HepG2 (cell line): ENCODE measurements around the gene SNRPD2. TPM values are rescaled to one million over a fixed set of nuclear protein-coding genes. Genes with fewer than 3 reads are reported as not detected.

Source experiments
- ARID3A ChIP-seq: IDR thresholded peaks from 2 replicates; pipeline ENCODE4 v1.6.1; 2012; ENCODE audit warnings: low read depth, low read length, improper control_type of control experiment
- ETV5 ChIP-seq: IDR thresholded peaks from 2 replicates; pipeline ENCODE4 v1.6.1; 2018; ENCODE audit warnings: missing biosample characterization, missing genetic modification reagents, inconsistent platforms, borderline replicate concordance
- FOXM1 ChIP-seq: sonication (generic); formaldehyde crosslinking; IDR thresholded peaks from 2 replicates; pipeline ENCODE4 v1.5.0; 2020; ENCODE audit warnings: missing genetic modification reagents
- FOXO1 ChIP-seq: sonication (generic); formaldehyde crosslinking; IDR thresholded peaks from 2 replicates; pipeline ENCODE4 v1.4.0; 2020; ENCODE audit warnings: missing genetic modification reagents
- HNF1B ChIP-seq: sonication (generic); formaldehyde crosslinking; IDR thresholded peaks from 2 replicates; pipeline ENCODE4 v1.5.1; 2020; ENCODE audit warnings: mild to moderate bottlenecking, moderate library complexity, missing genetic modification reagents
- HOXA3 ChIP-seq: sonication (generic); formaldehyde crosslinking; IDR thresholded peaks from 2 replicates; pipeline ENCODE4 v1.5.0; 2020; ENCODE audit warnings: missing genetic modification reagents
- IKZF4 ChIP-seq: sonication (generic); formaldehyde crosslinking; IDR thresholded peaks from 2 replicates; pipeline ENCODE4 v1.5.1; 2020; ENCODE audit warnings: borderline replicate concordance, mild to moderate bottlenecking, low read depth, missing genetic modification reagents; ENCODE audit errors: not compliant biosample characterization
- KAT8 ChIP-seq: IDR thresholded peaks from 2 replicates; pipeline ENCODE4 v1.6.1; 2016; ENCODE audit warnings: missing genetic modification reagents, missing compliant biosample characterization
- POLR2A ChIP-seq, 2 experiments: IDR thresholded peaks; 2 replicates each; pipeline ENCODE4 v1.6.1; 2011; ENCODE audit warnings: low read depth in 2 of 2, low read length in 2 of 2, mild to moderate bottlenecking in 1 of 2, moderate library complexity in 1 of 2; ENCODE audit not compliant: insufficient read depth in 1 of 2
- RAD51 ChIP-seq: fragments of 450-650 bp; IDR thresholded peaks from 2 replicates; pipeline ENCODE4 v1.6.1; 2016; ENCODE audit warnings: borderline replicate concordance
- SALL1 ChIP-seq: sonication (generic); formaldehyde crosslinking; IDR thresholded peaks from 2 replicates; pipeline ENCODE4 v1.8.0; 2022; ENCODE audit warnings: mild to moderate bottlenecking, missing genetic modification reagents
- TBP ChIP-seq: sonication (generic); formaldehyde crosslinking; IDR thresholded peaks from 2 replicates; pipeline ENCODE4 v1.5.0; 2020; ENCODE audit warnings: missing genetic modification reagents
- THYN1 ChIP-seq: sonication (generic); formaldehyde crosslinking; IDR thresholded peaks from 2 replicates; pipeline ENCODE4 v1.8.1; 2023; ENCODE audit warnings: low read depth, mild to moderate bottlenecking, moderate library complexity, missing genetic modification reagents, borderline replicate concordance
- UBTF ChIP-seq: sonication (generic); formaldehyde crosslinking; IDR thresholded peaks from 2 replicates; pipeline ENCODE4 v1.4.0; 2020; ENCODE audit warnings: mild to moderate bottlenecking, missing genetic modification reagents
- ZBTB21 ChIP-seq: sonication (generic); formaldehyde crosslinking; IDR thresholded peaks from 2 replicates; pipeline ENCODE4 v1.4.0; 2020; ENCODE audit warnings: missing genetic modification reagents
- ZBTB7B ChIP-seq: sonication (generic); formaldehyde crosslinking; IDR thresholded peaks from 2 replicates; pipeline ENCODE4 v1.4.0; 2020; ENCODE audit warnings: missing genetic modification reagents
- ZFP36 ChIP-seq: fragments of 150-350 bp; IDR thresholded peaks from 2 replicates; pipeline ENCODE4 v1.6.1; 2018; ENCODE audit warnings: borderline replicate concordance, low read length, low read depth; ENCODE audit not compliant: partially characterized antibody
- ZMYM4 ChIP-seq: sonication (generic); formaldehyde crosslinking; IDR thresholded peaks from 2 replicates; pipeline ENCODE4 v1.8.1; 2023; ENCODE audit warnings: mild to moderate bottlenecking, missing genetic modification reagents
- ZNF569 ChIP-seq: sonication (generic); formaldehyde crosslinking; IDR thresholded peaks from 2 replicates; pipeline ENCODE4 v1.5.0; 2020; ENCODE audit warnings: mild to moderate bottlenecking, missing genetic modification reagents, moderate library complexity, borderline replicate concordance
- ZSCAN29 ChIP-seq: sonication (generic); formaldehyde crosslinking; conservative IDR thresholded peaks from 2 replicates; pipeline ENCODE4 v1.4.0; 2020; ENCODE audit warnings: mild to moderate bottlenecking, missing genetic modification reagents
- ZSCAN31 ChIP-seq: sonication (generic); formaldehyde crosslinking; IDR thresholded peaks from 2 replicates; pipeline ENCODE4 v1.5.0; 2020; ENCODE audit warnings: low read depth, mild to moderate bottlenecking, missing genetic modification reagents
- ZZZ3 ChIP-seq: sonication (generic); formaldehyde crosslinking; IDR thresholded peaks from 2 replicates; pipeline ENCODE4 v1.4.0; 2020; ENCODE audit warnings: missing genetic modification reagents, mild to moderate bottlenecking, borderline replicate concordance
- polyA plus RNA-seq, 8 experiments: library from polyadenylated mRNA; depleted of rRNA in 3 of 8; stranded (reverse) in 7 of 8; unstranded in 1 of 8; fragments of >200 nt; fragmentation: Illumina TruSeq in 4 of 8; extraction: Trizol in 4 of 8; gene quantifications; 2 replicates each; pipeline versions ENCODE4 v1.2.1 to v1.2.3, GENCODE V29; 2011 to 2016; ENCODE audit warnings: low read depth in 4 of 8, missing spikeins in 1 of 8, mixed read lengths in 1 of 8; ENCODE audit not compliant: insufficient read depth in 1 of 8
- total RNA-seq, 5 experiments: library from RNA; depleted of rRNA; stranded (reverse); fragments of >200 nt; fragmentation: Illumina TruSeq; extraction: Trizol; gene quantifications; 2 replicates each; pipeline ENCODE4 v1.2.3, GENCODE V29; 2016; ENCODE audit warnings: low read depth in 1 of 5

SNRPD2 gene
- total and polyA plus RNA-seq, 2 of the 13 experiments (the other 11 are each of a cell fraction or from before 2014, with no cell fraction given): 299 to 485 TPM

- TF ChIP-seq ARID3A (0 out of 2 replicates have a peak, but pooled peaks have one; percentile 65), ZBTB7B (CRISPR knock-in tag) (no peak), UBTF (CRISPR knock-in tag) (0 out of 2 replicates have a peak, but pooled peaks have one; percentile 46), KAT8 (CRISPR knock-in tag) (0 out of 2 replicates have a peak, but pooled peaks have one; percentile 10), FOXO1 (CRISPR knock-in tag) (no peak), IKZF4 (CRISPR knock-in tag) (peak; percentile 41), ZSCAN31 (CRISPR knock-in tag) (peak; percentile 18; the same call in 1 of the 2 replicates), TBP (CRISPR knock-in tag) (no peak), HOXA3 (CRISPR knock-in tag) (peak; percentile 11; the same call in 1 of the 2 replicates), RAD51 (no peak), ZMYM4 (CRISPR knock-in tag) (peak; percentile 16; the same call in 1 of the 2 replicates), ZBTB21 (CRISPR knock-in tag) (no peak), ZSCAN29 (no peak), HNF1B (peak; percentile 79), ZNF569 (CRISPR knock-in tag) (no peak; the same call in 1 of the 2 replicates), POLR2A (IDR thresholded peaks at IDR 0.05; ENCODE audit: insufficient read depth in 1 of 2, low read depth in 2 of 2, low read length in 2 of 2) (peak; percentile 95 to 96), ETV5 (CRISPR knock-in tag) (peak; percentile 74; the same call in 1 of the 2 replicates), THYN1 (CRISPR knock-in tag) (no peak), ZZZ3 (peak; percentile 65; the same call in 1 of the 2 replicates), SALL1 (CRISPR knock-in tag) (peak; percentile 18), FOXM1 (no peak), ZFP36 (no peak)
These were observed 693 bp upstream of the SNRPD2 start, which contains the start of gene QPCTL (continued) for GRCh38 chr19:45692187-45693105.
